B cell (primary cell): Measurements from ENCODE around the gene PTPRQ. TPM values are rescaled to one million over a fixed set of nuclear protein-coding genes. Genes with fewer than 3 reads are reported as not detected.

ENCODE experiments used
- ATAC-seq: fragments of 200-7000 bp; cut with Tn5 transposase; one replicate; pipeline ENCODE4 v1.10.0; 2021; ENCODE audit warnings: low read depth, mild to moderate bottlenecking, moderate number of reproducible peaks, moderate library complexity
- CTCF ChIA-PET: fragments of 350-600 bp; sonication (Branson Sonifier 250); formaldehyde crosslinking; loops from one replicate; lab custom pipeline; 2021; ENCODE audit warnings: antibody characterized with exemption, inconsistent platforms; lab: Charles Lee
- POLR2A ChIA-PET: fragments of 350-600 bp; sonication (Branson Sonifier 250); formaldehyde crosslinking; loops from one replicate; lab custom pipeline; 2021; ENCODE audit warnings: antibody characterized with exemption; lab: Charles Lee
- DNase-seq: peaks from one replicate; pipeline ENCODE4 v3.0.0; 2013
- H2AFZ ChIP-seq: 2 replicates; pipeline ENCODE4 v1.6.1; 2012; ENCODE audit warnings: mild to moderate bottlenecking, low read depth, low read length; ENCODE audit not compliant: insufficient read depth, poor library complexity, severe bottlenecking
- H3K27ac ChIP-seq, 2 donors: 1 replicate in 1 of 2; 2 replicates in 1 of 2; pipeline ENCODE4 v1.5.1; 2012 to 2013; ENCODE audit warnings: low read length in 2 of 2, mild to moderate bottlenecking in 2 of 2, moderate library complexity in 1 of 2
- H3K27me3 ChIP-seq, 4 experiments: fragments of 200-600 bp in 1 of 4; sonication (generic) in 1 of 4; replicated peaks in 1 of 4; 1 replicate in 2 of 4; 2 replicates in 2 of 4; pipeline versions ENCODE4 v1.6.1 to v1.7.0; 2013 to 2016; ENCODE audit warnings: low read length in 3 of 4, mild to moderate bottlenecking in 2 of 4, mixed read lengths in 1 of 4, moderate library complexity in 1 of 4; ENCODE audit not compliant: insufficient read depth in 4 of 4, control insufficient read depth in 3 of 4; ENCODE audit errors: control extremely low read depth in 1 of 4
- H3K36me3 ChIP-seq, 2 experiments: replicated peaks in 1 of 2; 1 replicate in 1 of 2; 2 replicates in 1 of 2; pipeline versions ENCODE4 v1.6.1 to v1.7.1; 2013; ENCODE audit warnings: low read length in 1 of 2; ENCODE audit not compliant: insufficient read depth in 2 of 2, control insufficient read depth in 1 of 2; ENCODE audit errors: control extremely low read depth in 1 of 2, extremely low read depth in 1 of 2
- H3K4me1 ChIP-seq, 2 donors: fragments of 200-600 bp in 1 of 2; sonication (generic) in 1 of 2; 1 replicate in 1 of 2; 2 replicates in 1 of 2; pipeline versions ENCODE4 v1.5.1 to v1.6.1; 2013 to 2017; ENCODE audit warnings: low read length in 2 of 2; ENCODE audit not compliant: control insufficient read depth in 2 of 2, insufficient read depth in 2 of 2
- H3K4me2 ChIP-seq: replicated peaks from 2 replicates; pipeline ENCODE3; 2012; ENCODE audit warnings: mild to moderate bottlenecking, low read depth, low read length; ENCODE audit not compliant: poor library complexity, severe bottlenecking
- H3K4me3 ChIP-seq, 5 experiments: fragments of 200-600 bp in 1 of 5; sonication (generic) in 1 of 5; 1 replicate in 3 of 5; 2 replicates in 2 of 5; pipeline versions ENCODE4 v1.5.1 to v1.7.0; 2011 to 2016; ENCODE audit warnings: low read length in 4 of 5, mild to moderate bottlenecking in 4 of 5, low read depth in 2 of 5, control low read depth in 1 of 5, moderate library complexity in 1 of 5; ENCODE audit not compliant: insufficient read depth in 1 of 5; ENCODE audit errors: control extremely low read depth in 1 of 5, extremely low read depth in 1 of 5
- H3K79me2 ChIP-seq: fragments of 200-600 bp; sonication (generic); one replicate; pipeline ENCODE4 v1.6.0; 2016; ENCODE audit warnings: low read length; ENCODE audit not compliant: control insufficient read depth, insufficient read depth
- H3K9ac ChIP-seq: fragments of 200-600 bp; sonication (generic); 2 replicates; pipeline ENCODE4 v1.6.1; 2017; ENCODE audit warnings: mild to moderate bottlenecking, low read length, moderate library complexity
- H3K9me3 ChIP-seq, 3 donors: one replicate each; pipeline versions ENCODE4 v1.6.1 to v1.7.1; 2013; ENCODE audit warnings: low read length in 2 of 3; ENCODE audit not compliant: control insufficient read depth in 2 of 3, insufficient read depth in 1 of 3; ENCODE audit errors: control extremely low read depth in 1 of 3
- H4K20me1 ChIP-seq: 2 replicates; pipeline ENCODE4 v1.6.0; 2012; ENCODE audit warnings: mild to moderate bottlenecking, low read length; ENCODE audit not compliant: insufficient read depth, control insufficient read depth, poor library complexity, severe bottlenecking
- H3K27ac Mint-ChIP-seq: one replicate; pipeline ENCODE4 v1.8.0; 2021; ENCODE audit warnings: mixed read lengths
- H3K27me3 Mint-ChIP-seq: one replicate; pipeline ENCODE4 v1.8.0; 2021; ENCODE audit warnings: mixed read lengths
- H3K4me1 Mint-ChIP-seq: one replicate; pipeline ENCODE4 v1.8.0; 2021; ENCODE audit warnings: mixed read lengths
- H3K4me3 Mint-ChIP-seq: one replicate; pipeline ENCODE4 v1.8.0; 2021; ENCODE audit warnings: mixed read lengths
- H3K9me3 Mint-ChIP-seq: one replicate; pipeline ENCODE4 v1.8.0; 2022; ENCODE audit warnings: mixed read lengths; ENCODE audit not compliant: insufficient read depth
- CTCF ChIP-seq: fragments of 200-600 bp; IDR thresholded peaks from one replicate; pipeline ENCODE4 v1.8.0; 2022; ENCODE audit warnings: antibody characterized with exemption, mild to moderate bottlenecking
- EZH2 ChIP-seq: IDR thresholded peaks from 2 replicates; pipeline ENCODE4 v1.6.1; 2012; ENCODE audit warnings: borderline replicate concordance, low read depth, mild to moderate bottlenecking, moderate library complexity, low read length; ENCODE audit not compliant: insufficient read depth, poor library complexity, severe bottlenecking
- WGBS: methylation state at CpG from one replicate; pipeline ENCODE4 v1.1.5; 2013; ENCODE audit warnings: missing lambda C conversion rate; ENCODE audit not compliant: insufficient coverage; 5-methylcytosine and 5-hydroxymethylcytosine counted together
- intact Hi-C: fragments of 100-400 bp; cut with micrococcal nuclease; formaldehyde crosslinking; loops from one replicate; pipeline ENCODE4 v1.10.0; 2022
- polyA plus RNA-seq: library from polyadenylated mRNA; depleted of rRNA; stranded (reverse); fragments of >200 nt; gene quantifications from 2 replicates; pipeline ENCODE4 v1.2.3, GENCODE V29; 2012
- total RNA-seq, 2 donors: library from RNA; stranded (reverse); fragments of 120-200 nt in 1 of 2; gene quantifications; 1 replicate in 1 of 2; 2 replicates in 1 of 2; pipeline versions ENCODE4 v1.2.3 to v1.2.4, GENCODE V29; 2013 to 2022

PTPRQ gene
- total and polyA plus RNA-seq, 2 donors (not counting 1 experiment from before 2014, with no cell fraction given) = not detected

DNA sequence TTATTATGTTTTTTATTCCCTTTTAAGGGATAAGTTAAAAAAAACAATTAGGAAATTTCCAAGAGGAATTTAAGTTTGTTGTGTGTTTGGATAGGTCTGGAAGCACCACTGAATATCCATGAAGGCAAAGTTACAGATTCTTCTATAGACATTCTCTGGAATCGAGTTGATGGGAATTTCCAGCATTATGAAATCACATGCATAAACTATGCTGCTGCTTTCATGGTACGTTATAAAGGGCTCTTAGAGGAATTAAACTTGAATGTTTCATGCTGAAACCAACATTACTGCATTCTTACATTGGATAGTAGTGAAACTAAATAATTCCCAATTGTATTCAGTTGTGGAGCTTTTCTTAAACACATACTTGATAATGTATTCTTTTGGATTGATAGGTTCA lies 21.5 kb upstream of the PTPRQ start:
- no peaks in the 10 kb centered on the region for H3K27me3 Mint-ChIP-seq

GRCh38 chr12:80432061-80432460 lies 12.0 kb upstream of the PTPRQ start:
- H3K36me3 ChIP-seq = no peaks in the 10 kb centered on the region
- POLR2A ChIA-PET = no interaction called here
- Mint-ChIP-seq H3K4me1 (no peaks in the 10 kb centered on the region), H3K9me3 (no peaks in the 10 kb centered on the region), H3K4me3 (no peak overlapping the region), H3K27me3 (no peaks in the 10 kb centered on the region), H3K27ac (no peak overlapping the region)
- H3K27ac ChIP-seq = no peak overlapping the region
- TF ChIP-seq CTCF = no peak
- ATAC-seq (no peak), DNase-seq (no peak)
- H3K4me3 ChIP-seq = no peak overlapping the region
- no peaks in the 10 kb centered on the region for H3K9me3 ChIP-seq
- WGBS = no CpG with 5 or more reads among the region's 2 CpGs
- H2AFZ ChIP-seq = no peak overlapping the region
- no peaks in the 10 kb centered on the region for H3K27me3 ChIP-seq
- no peaks in the 10 kb centered on the region for H3K4me1 ChIP-seq
- CTCF ChIA-PET = no interaction called here
- H3K79me2 ChIP-seq = no peaks in the 10 kb centered on the region
- no peaks in the 10 kb centered on the region for H4K20me1 ChIP-seq
- intact Hi-C loops = no loop called here
- no peak overlapping the region for H3K9ac ChIP-seq
- H3K4me2 ChIP-seq = no peak overlapping the region

More for the DNA sequence above, 21.5 kb upstream of the PTPRQ start:
- no peaks in the 10 kb centered on the region for H3K36me3 ChIP-seq
- no peak overlapping the region for H3K9ac ChIP-seq
- ATAC-seq (no peak), DNase-seq (no peak)
- intact Hi-C loops = no loop called here
- CTCF ChIA-PET = no interaction called here
- H4K20me1 ChIP-seq = no peaks in the 10 kb centered on the region
- Mint-ChIP-seq H3K9me3 (no peaks in the 10 kb centered on the region), H3K4me1 (no peaks in the 10 kb centered on the region), H3K4me3 (no peak overlapping the region), H3K27ac (no peak overlapping the region)
- no peak for TF ChIP-seq CTCF
- TF ChIP-seq EZH2 = no peak
- no peak overlapping the region for H2AFZ ChIP-seq
- H3K27ac ChIP-seq = no peak overlapping the region
- POLR2A ChIA-PET = no interaction called here
- H3K79me2 ChIP-seq = no peaks in the 10 kb centered on the region
- no peaks in the 10 kb centered on the region for H3K9me3 ChIP-seq
- no peak overlapping the region for H3K4me3 ChIP-seq
- H3K4me1 ChIP-seq = no peaks in the 10 kb centered on the region
- no CpG with 5 or more reads among the region's 2 CpGs for WGBS
- H3K27me3 ChIP-seq = no peaks in the 10 kb centered on the region
- no peak overlapping the region for H3K4me2 ChIP-seq
